Hematopoietic multipotent progenitor cell treated with erythropoietin and hydrocortisone succinate and interleukin-3 and kit ligand, for 6 days (in vitro differentiated cells): ENCODE data around the gene FAM118B.

Experiments
- DNase-seq: peaks from one replicate; pipeline ENCODE4 v3.0.0-alpha.2; 2015

Gene FAM118B

DNA sequence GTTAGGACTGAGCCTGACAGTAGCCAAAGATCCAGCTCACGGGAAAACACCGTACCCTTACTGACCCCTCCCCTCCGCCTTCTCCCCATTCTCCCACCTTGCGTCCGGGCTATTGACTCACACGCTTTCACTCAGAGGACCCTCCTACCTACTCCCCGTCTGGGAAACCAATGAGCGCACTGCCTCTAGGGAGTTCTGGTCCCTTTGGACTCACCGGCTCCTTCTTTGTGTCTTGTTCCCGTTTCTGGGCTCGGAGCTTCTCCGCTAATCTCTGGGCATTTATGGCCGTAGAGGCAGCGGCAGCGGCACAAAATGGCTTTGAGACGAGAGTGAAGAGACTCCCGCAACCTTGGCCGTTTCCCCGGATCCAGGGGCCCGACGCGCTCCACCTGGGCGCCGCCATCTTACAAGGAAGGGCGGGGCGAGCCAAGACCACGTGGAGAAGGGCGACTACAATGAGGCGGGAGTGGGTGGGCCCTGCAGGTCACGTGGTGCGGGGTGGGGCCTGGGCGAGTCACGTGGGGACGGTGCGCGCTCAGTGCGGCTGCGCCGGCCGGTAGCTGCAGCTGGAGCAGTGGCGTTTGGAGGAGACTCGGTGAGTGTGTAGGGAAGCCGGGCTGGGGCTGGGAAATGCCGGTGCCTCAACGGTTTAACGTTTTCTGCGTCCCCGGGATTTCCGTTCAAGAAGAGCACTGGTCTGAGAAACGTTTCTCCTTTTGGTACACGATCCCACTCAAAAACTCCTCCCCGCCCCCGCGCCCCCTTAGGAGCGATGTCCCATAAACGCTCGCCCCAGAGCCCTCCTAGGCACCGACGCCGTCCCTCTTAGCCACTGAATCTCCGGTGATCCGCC, at the start of gene FAM118B, which contains the start of gene RPUSD4:
TSS of gene FAM118B (plus strand) at position 547 of the 853 bp plus-strand sequence. CDS start 23,220 bp downstream, outside the sequence.
TSS of gene RPUSD4 (minus strand) at position 415 of the 853 bp plus-strand sequence. CDS start at position 403, 12 bp downstream.
- peak; percentile 98 for DNase-seq

DNA sequence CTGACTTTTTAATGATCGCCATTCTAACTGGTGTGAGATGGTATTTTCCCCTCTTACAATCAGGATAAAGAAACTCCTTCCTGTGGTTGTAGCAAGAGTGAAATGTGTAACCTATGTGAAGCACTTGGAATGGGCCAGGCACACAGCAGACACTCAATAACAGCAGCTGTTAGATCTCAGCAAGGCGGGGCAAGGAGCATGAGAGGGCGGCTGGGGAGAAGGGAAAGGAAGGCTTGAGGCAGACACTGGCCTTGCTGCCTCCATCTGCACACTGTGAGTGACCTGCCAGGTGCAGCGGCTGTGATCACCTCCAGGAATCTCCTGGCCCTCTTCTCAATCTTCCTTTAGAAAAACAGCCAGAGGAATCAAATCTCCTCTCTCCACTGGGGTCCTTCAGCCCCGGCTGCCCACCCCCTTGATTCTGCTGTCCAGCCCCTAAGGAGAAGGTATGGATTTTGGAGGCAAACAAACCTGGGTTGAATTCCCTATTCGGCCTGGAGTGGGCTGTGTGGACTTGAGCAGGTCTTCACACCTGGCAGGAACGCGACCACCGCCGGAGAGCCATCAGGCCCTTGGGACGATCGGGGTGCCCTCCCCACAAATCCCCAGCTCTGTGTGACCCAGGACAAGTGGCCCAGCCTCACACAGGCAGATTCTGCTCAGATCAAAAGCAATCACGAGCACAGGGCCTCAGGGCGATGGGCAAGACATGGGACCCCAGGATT, 49.1 kb upstream of the FAM118B start:
- DNase-seq = no peak

DNA sequence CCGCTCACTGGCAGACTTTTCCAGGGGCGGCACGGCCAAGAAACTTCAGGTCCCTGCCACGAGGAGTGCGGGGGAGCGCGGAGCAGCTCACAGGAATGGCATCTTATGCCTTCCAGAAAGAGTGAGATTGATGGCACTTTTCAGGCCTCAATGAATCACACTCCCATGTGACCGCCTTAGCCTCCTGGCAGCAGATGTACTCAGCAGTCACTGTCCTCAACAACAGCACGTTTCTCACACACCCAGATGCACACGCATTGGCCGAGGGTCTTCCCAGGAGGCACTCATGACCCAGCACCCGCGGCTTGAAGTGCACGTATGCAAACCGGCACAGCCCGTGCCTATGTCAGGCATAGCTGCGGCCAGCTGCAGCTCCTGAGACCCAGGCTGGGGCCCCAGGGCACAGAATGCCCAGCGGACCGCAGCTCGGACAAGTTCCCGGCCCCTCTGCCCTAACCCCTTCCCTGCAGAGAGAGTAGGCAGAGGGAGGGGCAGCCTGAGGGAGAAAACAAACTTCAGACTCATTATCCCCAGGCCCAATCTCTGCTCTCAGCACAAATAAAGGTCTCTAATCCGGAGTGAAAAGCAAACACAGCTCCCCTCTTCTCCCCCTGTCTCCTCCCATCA, 48.4 kb upstream of the FAM118B start:
- no peak for DNase-seq

DNA sequence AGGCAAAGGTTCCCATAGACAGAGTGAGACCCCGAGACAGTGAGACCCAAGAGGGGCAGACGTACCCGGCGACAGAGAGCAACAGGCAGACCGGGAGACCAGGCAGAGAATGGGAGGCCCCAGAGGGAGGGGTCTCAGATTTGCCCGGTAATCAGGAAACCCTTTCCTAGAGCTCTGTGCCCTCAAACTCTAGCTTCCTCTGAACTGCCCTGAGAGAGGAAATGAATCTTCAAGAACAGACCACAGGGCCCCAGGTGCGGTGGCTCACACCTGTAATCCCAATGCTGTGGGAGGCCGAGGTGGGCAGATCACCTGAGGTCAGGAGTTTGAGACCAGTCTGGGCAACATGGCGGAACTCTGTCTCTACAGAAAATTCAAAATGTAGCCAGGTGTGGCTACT, 47.8 kb upstream of the FAM118B start:
- DNase-seq = no peak

DNA sequence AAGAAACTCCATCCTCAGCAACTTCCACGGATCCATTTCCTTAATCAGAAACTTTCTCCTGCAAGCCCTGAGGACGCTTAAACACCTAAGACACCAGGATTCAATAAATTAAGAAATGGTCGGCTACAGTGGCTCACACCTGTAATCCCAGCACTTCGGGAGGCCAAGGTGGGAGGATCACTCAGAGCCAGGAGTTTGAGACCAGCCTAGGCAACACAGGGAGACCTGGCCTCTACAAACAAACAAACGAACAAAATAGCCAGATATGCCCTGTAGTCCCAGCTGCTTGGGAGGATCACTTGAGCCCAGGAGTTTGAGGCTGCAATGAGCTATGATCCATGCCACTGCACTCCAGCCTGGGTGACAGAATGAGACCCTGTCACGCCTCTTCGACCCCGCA, 46.8 kb upstream of the FAM118B start:
- no peak for DNase-seq

DNA sequence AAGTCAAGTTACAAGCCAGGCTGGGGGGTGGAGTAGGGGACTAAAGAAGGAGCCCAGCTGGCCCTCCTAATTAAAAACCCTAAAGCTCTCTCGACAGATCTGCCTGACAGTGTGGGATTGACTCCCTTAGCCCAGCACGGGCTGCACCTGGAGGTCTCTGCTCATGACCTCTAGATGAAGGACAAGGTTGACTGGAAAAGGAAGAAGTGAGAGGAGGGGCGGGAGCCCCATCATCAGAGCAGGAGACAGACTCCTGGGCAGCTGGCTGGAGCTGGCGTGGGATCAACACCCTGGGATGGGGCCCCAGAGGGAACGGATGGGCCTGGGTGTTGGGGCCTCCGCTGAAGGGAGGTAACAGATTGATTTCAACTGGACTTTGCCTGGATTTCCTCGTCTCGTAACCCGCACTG, 46.3 kb upstream of the FAM118B start:
- no peak for DNase-seq

DNA sequence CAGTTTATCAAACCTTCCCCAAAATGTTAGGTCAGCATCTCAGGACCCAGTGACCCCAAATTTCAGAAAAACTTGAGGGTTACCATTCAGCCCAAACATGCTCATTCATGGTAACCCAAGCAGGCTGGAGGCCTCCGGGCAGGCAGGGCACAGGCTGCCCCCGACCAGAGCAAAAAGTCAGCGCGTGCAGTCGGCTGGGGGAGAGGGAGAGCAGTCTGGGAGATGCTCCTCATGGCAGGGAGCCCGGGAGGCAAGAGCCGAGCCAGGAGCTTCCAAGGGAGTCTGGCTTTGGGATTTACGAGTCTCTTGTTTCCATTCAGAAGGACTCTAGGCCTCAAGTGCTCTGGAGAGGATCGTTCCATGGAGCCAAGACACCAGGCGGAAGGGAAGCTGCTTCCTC, 45.8 kb upstream of the FAM118B start:
- no peak for DNase-seq

DNA sequence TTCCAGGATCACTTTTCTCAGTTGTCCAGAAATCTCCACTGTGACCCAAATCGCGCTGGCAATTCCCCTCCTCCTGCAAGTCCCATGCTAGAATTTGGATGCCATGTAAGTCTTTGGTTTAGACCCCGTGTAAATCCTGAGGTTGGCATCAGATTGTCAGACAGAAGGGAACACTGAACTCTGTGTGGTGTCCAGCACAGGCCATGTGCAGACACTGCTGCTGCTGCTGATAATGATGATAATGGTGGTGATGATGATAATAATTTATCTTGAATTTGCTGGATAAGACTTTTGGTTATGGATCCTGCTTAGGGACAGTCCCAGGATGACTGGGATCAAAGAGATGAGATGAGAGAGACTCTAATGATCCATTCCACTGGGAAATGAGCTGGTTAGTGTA, 45.2 kb upstream of the FAM118B start:
- DNase-seq = no peak

DNA sequence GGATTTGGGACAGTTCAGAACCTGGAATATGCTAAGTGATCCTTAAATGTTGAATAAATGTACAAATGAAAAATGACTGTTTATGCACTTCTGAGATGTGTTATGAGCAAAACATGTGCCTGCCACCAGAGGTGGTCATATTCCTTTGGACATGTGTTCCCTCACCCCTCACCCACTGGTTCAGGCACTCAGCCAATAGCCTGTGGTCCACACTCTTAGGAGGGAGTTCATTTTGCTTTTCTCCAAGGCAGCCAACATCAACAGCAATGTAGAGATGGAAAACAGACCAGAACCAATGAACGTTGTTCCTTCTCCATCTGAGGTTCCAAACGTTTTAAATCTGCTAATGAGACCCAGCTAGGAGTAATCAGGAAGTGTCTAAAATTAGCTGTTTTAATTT, 44.1 kb upstream of the FAM118B start:
- DNase-seq = no peak

DNA sequence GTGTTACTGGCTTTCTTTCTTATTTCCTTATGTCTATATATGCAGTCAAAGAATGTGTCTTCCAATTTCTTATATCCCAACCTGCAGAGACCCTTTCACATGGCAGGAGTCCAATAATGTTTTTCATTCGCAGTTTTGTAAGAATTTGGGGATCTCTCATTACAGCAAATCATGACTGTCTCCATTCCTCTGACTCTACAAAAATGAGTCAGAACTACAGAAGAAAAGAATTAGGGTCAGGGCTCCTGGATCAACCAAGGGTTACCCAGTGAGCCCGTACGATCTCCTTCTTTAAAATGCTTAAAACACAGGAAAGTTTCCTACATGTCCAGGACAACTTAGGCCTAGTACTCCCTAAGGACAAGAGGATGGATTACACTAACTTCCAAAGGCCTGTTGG, 42.3 kb upstream of the FAM118B start:
- no peak for DNase-seq

DNA sequence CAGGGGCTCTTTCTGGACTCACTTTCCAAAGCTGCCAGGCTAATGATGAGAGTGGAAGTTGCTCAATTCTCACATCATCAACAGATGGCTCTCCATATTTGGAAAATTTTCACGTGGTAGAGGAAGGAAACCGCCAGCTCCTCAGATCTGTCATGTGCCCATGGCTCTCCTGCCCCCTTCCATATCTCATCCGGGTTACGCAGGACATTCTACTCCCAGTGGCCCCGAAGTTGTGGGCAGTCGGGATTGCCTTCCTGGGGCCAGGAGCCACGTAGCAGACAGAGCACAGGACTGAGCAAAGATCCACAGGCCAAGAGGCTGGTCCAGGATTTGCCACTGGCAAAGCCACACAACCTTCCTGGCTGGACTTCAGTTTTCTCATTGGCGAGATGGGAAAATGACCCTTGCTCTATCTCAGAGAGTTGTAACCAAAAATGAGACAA, 39.0 kb upstream of the FAM118B start:
- peak; percentile 16 for DNase-seq

DNA sequence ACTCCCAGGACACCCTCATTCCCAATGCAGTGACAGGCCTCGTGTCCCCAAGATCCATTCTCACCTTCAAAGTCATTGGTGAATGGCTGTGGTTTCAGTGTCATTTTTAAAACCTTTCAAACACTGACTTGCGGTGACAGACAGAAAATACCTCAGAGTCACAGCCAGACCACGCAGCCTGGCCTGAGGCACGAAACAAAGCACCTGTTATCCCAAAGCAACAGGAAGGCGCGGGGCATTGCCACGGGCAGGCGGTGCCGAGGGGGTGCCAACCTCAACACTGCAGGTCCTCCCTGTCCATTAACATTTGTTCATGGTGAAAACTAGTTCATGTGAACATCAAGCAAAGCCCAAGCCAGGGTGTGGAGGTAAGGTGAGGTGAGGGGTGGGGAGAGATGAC, 38.3 kb upstream of the FAM118B start:
- DNase-seq = no peak

DNA sequence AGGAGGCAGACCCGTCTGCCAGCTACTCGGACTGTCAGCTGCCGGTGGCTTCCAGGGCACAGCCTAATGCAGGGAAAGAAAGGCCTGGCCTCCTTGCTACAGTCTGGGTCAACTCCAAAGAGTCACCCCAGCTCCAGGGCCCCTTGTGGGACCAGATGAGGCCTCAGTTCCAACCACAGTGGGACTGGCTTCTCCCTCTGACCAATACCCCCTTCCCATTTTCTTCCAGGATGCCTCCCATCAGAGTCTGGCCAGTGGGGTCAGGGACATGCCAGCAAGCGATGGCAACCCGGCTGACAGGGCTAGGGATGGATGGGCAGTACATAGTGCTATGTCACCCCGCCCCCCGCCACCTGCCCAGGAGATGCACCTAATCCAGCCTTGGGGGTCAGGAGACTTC, 36.8 kb upstream of the FAM118B start:
- DNase-seq = no peak

DNA sequence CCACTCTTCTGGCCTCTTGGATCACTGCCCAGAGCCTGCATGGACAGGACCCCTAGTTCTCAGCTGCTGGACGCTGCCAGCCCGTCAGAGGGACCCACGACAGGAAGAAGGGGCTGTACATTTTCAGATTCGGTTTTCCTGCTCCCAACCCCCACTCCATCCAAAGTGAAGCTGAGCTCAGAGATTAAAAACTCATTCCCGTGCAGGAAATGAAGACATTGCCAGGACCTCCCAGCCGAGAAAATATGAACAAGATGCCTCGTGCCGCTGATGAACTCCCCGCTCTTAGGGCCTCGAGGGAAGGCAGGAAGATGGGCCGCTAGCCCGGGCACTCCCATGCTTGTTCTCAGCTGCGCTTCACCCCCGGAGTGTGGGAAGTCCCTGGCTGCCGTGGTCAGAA, 36.2 kb upstream of the FAM118B start:
- DNase-seq = no peak

DNA sequence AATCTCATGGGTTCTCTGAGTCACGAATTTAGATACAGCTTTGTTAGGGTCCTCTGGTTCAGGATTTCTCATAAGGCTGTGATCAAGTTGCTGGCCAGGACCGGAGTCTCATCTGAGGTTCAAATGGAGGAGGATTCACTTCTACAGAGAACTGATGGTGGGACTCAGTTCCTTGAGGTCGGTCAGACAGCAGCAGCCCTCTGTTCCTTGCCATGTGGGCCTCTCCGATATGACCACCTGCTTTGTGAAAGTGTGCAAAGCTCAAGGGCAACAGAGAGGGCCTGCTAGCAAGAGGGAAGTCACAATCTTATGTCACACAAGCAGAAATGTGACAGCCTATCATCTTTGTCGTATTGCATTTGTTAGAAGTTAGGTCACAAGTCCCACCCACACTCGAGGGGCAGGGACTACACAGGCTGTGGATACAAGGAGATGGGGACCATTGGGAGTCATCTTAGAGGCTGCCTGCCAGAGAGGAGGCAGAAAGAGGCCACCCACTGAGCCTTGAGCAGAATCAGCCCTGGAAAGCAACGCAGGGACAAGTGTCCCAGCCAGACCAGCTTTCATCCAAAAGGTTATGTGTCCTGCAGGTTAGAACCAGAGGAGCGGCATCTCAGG, 34.6 kb upstream of the FAM118B start:
- DNase-seq = no peak

DNA sequence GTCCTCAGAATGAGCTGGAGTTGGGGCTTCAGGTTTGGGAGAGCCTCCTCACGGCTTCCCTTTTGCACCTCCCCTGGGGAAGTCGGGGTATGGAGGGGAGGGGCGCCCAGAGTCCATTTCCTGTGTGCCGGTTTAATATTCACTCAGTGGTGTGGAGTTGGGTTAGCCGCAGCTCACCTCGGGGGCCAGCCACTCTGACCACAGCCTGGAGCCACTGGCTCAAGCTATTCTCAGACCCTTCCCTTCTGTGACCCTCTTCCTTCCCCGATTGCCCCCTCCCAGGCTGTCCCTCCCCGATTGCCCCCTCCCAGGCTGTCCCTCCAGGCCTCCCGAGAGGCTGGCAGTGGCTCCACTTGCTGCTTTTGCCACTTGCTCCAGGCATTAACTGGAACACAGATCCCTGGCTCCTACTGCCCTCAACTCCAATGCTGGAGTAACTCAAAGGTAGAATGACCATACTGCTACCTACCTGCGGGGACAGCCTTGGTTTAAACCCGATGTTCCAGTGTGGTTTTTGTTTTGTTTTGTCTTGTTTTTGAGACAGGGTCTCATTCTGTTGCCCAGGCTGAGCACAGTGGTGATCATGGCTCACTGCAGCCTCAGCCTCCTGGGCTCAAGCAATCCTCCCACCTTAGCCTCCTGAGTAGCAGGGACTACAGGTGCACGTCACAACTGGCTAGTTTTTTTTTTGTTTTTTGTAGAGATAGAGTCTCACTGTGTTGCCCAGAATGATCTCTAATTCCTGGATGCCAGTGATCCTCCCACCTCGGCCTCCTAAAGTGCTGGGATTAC, 29.4 kb upstream of the FAM118B start:
- no peak for DNase-seq

DNA sequence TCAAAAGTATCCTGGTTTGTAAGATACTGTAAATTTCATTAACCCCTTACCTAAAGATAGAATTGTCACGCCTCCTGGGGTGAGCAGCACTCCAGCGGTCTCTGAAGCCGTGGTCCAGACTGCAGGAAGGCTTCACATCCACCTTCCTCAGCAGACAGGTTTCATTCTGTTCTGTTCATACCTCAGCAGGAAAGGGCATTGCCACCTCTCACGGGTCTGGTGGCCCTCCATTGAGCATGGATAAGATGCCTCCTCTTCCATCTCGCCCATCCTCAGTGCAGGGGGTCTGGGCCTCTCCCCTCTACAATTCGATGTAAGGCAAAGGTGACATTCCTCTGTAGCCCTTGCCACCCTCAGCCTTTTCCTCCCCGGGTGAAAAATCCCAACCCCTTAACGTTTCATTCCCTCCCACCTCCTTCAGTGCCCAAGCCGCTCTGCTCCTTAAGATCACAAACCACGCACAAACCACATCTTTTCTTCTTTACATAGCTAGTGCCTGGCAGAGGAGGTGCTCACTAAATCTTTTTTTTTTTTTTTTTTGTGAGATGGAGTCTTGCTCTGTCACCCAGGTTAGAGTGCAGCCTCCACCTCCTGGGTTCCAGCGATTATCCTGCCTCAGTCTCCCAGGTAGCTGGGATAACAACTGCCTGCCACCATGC, 28.7 kb upstream of the FAM118B start:
- no peak for DNase-seq

DNA sequence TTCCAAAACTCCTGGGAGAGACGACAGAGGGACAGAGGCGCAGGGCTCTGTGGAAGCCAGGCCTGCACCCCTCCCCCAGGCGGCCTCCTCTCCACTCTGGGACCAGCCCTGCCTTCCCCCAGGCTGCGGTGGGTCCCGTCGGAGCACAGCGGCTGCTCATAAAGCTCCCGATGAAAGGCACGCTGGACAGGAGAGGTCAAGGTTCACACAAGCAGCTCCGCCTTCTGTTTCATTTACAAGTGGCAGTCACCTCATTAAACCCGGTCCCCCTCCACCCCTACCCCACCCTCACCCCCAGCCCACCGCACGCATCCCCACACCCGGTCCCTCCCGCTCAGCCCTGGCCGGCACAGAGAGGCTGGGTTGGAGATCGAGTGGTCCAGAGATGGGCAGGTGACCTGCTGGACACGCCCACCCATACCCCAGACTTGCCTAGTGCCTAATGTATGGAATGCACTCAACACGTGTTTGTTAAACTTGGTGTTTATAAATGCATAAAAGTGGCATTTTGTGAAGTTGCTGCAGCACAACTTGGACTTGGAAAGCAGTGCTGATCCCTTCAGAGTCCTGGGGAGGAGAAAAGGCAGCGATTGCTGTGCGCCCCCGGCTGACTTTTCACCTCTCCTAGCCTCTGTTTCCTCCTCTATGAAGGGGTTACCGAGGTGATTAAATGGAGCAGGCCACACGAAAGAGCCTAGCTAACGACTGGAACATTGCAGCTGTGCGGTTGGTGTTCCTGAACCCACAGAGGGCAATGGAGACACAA, 26.1 kb upstream of the FAM118B start:
- DNase-seq = no peak

DNA sequence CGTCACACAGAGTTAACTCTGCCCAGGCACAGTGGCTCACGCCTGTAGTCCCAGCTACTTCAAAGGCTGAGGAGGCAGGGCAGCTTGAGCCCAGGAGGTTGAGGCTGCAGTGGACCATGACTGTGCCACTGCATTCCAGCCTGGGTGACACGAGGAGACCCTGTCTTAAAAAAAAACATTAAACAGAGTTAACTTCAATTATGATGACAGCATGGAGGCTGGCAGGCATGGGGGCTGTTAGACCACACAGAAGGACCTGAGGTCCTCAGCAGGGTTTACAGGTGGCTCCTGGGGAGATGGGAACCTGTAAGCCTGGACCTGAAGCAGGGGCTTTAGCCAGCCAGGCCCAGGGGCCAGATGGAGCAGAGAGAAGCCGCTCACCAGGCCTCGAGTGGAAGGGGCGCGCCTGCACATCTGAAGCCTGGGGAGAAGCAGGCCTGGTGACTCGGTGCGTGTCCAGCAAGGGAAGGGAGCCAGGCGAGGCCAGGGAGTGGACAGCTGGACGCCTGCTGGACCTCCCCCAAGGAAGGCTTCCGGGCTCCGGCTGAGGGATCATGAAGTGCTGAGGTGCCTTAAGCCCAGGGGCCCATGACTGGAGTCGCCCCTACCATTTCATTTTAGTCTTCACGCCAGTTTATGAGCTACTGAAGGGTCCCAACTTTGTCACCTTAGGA, 25.4 kb upstream of the FAM118B start:
- no peak for DNase-seq
